ENCODE measurements around the gene MAN2B2. TPM values are rescaled to one million over a fixed set of nuclear protein-coding genes. Genes with fewer than 3 reads are reported as not detected.
A peak's percentile ranks its signal among the peaks of the same experiment; 100 is the strongest.

MAN2B2 gene
- total RNA-seq, 4 donors from 2014 or later, result 31.9 to 42.0 (median 33.0) TPM

DNA sequence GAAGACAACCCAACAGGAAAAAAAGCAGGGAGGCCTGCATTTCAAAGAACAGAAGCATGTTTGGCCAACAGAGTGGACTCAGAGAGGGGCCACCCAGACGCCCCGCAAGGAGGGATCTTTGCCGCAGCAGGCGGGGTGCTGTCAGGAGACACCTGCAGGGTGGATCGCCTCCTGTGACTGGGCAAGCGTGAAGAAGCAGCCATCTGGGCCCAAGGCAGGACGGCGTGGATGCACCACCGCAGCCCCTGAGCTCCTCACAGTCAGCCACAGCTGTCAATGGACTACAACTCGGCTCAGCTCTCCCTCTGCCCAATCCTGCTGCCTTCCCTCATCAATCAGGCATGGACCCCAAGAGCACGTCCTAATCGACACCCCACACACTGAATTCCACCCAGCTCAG lies 32.0 kb upstream of the MAN2B2 start:
- Histone ChIP-seq H3K27me3 (peaks cover 0 to 87% (median 0%) of the 10 kb centered on the region in 4 donors), H3K27ac (replicated peaks in 1 of 4) (no peak overlapping the region), H3K9me3 (peaks cover 0 to 15% (median 10%) of the 10 kb centered on the region in 4 donors), H3K36me3 (no peaks in the 10 kb centered on the region), H3K4me3 (no peak overlapping the region), H3K4me1 (no peaks in the 10 kb centered on the region)
- intact Hi-C loops (cut with DNase I), result loop anchor here (10.0 kb wide), 1 partner anchor 208 kb away; no protein-coding TSS in a partner anchor
- 67% methylated on average over 11 of the region's 12 CpGs for WGBS
- no peak for DNase-seq (ENCODE audit: extremely low spot score)
- TF ChIP-seq EP300 (IDR thresholded peaks at IDR 0.05) (no peak), POLR2AphosphoS5 (IDR thresholded peaks at IDR 0.05) (no peak), POLR2A (IDR thresholded peaks at IDR 0.05; ENCODE audit: low read depth) (no peak)
- TF ChIP-seq, protein P1, sequence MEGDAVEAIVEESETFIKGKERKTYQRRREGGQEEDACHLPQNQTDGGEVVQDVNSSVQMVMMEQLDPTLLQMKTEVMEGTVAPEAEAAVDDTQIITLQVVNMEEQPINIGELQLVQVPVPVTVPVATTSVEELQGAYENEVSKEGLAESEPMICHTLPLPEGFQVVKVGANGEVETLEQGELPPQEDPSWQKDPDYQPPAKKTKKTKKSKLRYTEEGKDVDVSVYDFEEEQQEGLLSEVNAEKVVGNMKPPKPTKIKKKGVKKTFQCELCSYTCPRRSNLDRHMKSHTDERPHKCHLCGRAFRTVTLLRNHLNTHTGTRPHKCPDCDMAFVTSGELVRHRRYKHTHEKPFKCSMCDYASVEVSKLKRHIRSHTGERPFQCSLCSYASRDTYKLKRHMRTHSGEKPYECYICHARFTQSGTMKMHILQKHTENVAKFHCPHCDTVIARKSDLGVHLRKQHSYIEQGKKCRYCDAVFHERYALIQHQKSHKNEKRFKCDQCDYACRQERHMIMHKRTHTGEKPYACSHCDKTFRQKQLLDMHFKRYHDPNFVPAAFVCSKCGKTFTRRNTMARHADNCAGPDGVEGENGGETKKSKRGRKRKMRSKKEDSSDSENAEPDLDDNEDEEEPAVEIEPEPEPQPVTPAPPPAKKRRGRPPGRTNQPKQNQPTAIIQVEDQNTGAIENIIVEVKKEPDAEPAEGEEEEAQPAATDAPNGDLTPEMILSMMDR (IDR thresholded peaks at IDR 0.05), result no peak

DNA sequence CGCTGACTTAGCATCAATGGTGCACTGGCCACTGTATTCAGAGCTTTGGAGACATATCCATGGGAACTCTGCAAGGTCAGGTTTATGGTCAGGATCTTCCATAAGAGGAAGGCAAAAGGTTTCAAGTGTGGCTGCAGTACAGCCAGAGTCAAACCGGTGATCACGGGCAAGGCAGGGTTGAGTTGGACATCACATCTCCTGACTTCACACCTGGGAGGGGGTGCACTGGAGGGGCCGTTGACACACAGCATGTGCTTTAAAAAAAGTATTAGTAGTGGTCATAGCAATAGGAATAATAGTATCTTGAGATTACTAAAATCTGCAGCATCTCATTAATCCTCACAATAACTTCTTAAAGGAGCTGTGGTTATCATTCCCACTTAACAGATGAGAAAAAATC lies 28.9 kb upstream of the MAN2B2 start:
- Histone ChIP-seq H3K27ac (replicated peaks in 1 of 4) (no peak overlapping the region), H3K4me1 (no peaks in the 10 kb centered on the region), H3K27me3 (peaks cover 0 to 86% (median 0%) of the 10 kb centered on the region in 4 donors), H3K4me3 (no peak overlapping the region), H3K36me3 (no peaks in the 10 kb centered on the region), H3K9me3 (peaks cover 0 to 5% (median 2%) of the 10 kb centered on the region in 4 donors)
- no peak for TF ChIP-seq POLR2AphosphoS5 (IDR thresholded peaks at IDR 0.05)
- TF ChIP-seq EP300 (IDR thresholded peaks at IDR 0.05), result no peak
- TF ChIP-seq, protein P1 (IDR thresholded peaks at IDR 0.05), result no peak
- no peak for TF ChIP-seq POLR2A (IDR thresholded peaks at IDR 0.05; ENCODE audit: low read depth)
- intact Hi-C loops (cut with DNase I), result loop anchor here (10.0 kb wide), 1 partner anchor 211 kb away; no protein-coding TSS in a partner anchor
- 74% methylated on average over 4 of the region's 4 CpGs for WGBS
- DNase-seq (ENCODE audit: extremely low spot score), result no peak

DNA sequence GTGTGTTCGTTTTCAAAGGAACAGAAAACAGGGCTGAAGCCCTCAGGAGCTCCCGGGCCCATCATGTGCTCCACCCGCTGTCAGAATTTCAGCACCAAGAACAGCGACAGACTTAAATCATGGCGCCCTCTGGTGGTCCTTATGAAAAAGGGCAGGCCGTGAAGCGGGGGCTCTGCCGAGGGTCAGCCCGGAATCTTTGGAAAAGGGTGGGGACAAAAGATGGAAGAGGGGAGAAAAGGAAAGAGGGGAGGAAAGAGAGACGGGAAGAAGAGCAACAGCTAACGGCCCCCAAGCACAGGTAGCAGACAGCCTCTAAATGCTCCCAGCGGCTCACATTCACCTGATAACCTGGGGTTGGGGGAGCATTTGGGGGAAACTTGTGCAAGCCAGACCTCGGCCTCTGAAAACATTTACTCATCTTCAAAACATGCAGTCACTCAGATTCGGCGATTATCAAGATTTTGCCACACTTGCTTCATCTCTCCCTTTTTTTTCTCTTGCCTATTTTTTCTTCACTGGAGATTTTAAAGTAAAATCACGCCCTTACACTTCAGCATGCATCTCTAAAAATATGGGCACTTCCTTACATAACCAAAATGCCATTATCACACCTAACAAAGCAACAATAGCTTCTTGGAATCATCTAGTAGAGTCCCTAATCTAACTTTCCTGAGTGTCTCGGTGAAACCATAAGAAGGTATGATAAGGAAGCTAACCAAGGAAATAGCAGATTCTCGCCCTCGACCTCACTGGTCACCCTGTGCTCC lies 28.1 kb upstream of the MAN2B2 start:
- peaks cover 0 to 88% (median 0%) of the 10 kb centered on the region in 4 donors for H3K27me3 ChIP-seq
- no peak for DNase-seq (ENCODE audit: extremely low spot score)
- no peaks in the 10 kb centered on the region for H3K36me3 ChIP-seq
- H3K4me1 ChIP-seq, result no peaks in the 10 kb centered on the region
- H3K4me3 ChIP-seq, result no peak overlapping the region
- no peak overlapping the region for H3K27ac ChIP-seq (replicated peaks in 1 of 4)
- intact Hi-C loops (cut with DNase I), result loop anchor here (10.0 kb wide), 1 partner anchor 212 kb away; no protein-coding TSS in a partner anchor
- WGBS, result 30% methylated on average over 19 of the region's 19 CpGs
- peaks cover 0 to 11% (median 8%) of the 10 kb centered on the region in 4 donors for H3K9me3 ChIP-seq
- TF ChIP-seq POLR2AphosphoS5 (IDR thresholded peaks at IDR 0.05), result no peak
- TF ChIP-seq, protein P1 (IDR thresholded peaks at IDR 0.05), result peak; percentile 65 to 84 (median 69)

DNA sequence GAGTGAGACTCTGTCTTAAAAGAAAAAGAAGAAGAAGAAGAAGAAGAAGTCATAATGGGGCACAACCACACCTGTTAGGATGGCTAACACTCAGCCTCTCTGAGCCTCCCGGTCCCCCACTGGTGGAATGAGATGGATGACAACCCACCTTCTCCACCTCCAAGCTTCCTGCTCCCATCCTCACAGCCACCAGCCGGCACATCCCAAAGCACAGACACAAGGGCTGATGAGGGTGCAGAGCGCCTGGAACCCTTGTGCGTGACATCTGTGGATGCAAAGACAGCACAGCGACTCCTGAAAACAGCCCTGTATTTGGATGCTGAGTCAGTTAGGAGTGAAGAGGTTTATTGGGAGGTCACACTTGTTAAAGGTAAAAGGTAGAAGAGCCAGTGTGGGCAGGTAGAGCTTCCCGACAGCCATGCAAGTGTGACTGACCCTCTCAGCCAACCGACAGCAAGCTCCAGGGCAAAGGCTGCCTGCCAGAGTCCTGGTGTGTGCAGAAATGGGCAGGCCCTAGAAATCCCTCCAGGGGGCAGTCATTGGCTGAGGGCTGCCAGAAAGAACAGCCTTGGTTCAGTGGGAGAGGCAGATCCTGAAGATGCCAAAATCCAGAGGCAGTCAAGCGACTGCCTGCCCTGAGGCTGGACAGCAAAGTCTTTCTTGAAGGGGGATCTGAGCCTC lies 26.6 kb upstream of the MAN2B2 start:
- DNase-seq (ENCODE audit: extremely low spot score), result no peak
- intact Hi-C loops (cut with DNase I), result loop anchor here (10.0 kb wide), 1 partner anchor 214 kb away; no protein-coding TSS in a partner anchor
- 66% methylated on average over 8 of the region's 8 CpGs for WGBS

More for the DNA sequence above, 26.6 kb upstream of the MAN2B2 start:
- Histone ChIP-seq H3K27me3 (peaks cover 0 to 95% (median 0%) of the 10 kb centered on the region in 4 donors), H3K4me1 (no peaks in the 10 kb centered on the region), H3K4me3 (no peak overlapping the region), H3K36me3 (no peaks in the 10 kb centered on the region), H3K27ac (replicated peaks in 1 of 4) (no peak overlapping the region), H3K9me3 (peaks cover 0 to 18% (median 13%) of the 10 kb centered on the region in 4 donors)
- TF ChIP-seq POLR2A (IDR thresholded peaks at IDR 0.05; ENCODE audit: low read depth), result no peak
- no peak for TF ChIP-seq EP300 (IDR thresholded peaks at IDR 0.05)
- TF ChIP-seq POLR2AphosphoS5 (IDR thresholded peaks at IDR 0.05), result no peak
- TF ChIP-seq, protein P1 (IDR thresholded peaks at IDR 0.05), result peak in 1 of 3 experiments; percentile 2
